Hematopoietic multipotent progenitor cell treated with erythropoietin and hydrocortisone succinate and interleukin-3 and kit ligand, for 15 days (in vitro differentiated cells): ENCODE data around the gene MORC1.

Source experiments
- DNase-seq: peaks from one replicate; pipeline ENCODE4 v3.0.0-alpha.2; 2015; ENCODE audit warnings: low spot score

The MORC1 gene

DNA sequence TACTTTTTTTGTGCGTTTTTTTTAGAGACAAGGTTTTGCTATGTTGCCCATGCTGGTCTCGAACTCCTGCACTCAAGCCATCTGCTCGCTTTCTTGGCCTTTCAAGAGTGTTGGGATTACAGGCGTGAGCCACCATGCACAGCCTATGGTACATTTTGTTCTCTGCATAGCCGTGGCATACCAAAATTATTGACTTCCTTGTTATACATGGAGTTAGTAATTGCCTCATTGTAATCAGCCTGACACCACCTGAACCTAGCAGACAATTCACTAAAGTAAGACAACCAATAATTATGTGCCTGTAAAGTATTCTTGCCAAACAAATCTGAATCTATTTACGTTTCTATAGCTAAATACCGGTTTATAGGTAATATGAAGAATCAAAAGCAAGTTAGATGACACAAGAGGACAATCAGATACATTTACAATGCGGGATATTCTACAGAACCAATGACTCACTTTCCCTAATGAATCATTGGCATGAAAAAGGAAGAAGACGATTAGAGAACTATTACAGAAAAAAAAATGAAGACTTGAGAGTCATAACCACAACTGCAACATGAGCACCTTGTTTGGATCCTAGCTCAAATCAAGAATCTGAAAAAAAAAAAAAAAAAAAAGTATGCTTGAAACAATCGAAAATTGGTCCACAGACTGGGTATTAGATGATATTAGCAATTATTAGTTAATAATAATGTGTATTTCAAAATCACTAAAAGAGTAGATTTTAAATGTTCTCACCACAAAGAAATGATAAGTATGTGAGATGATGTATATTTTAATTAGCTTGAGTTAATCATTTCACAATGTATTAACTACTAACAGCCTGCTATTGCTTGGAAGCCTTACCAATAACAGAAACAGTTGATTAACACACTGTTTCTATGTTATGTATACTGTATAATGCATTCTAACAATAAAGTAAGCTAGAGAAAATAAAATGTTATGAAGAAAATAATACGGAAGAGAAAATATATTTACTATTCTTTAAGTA is 171.3 kb downstream of the MORC1 start:
- DNase-seq, result no peak

DNA sequence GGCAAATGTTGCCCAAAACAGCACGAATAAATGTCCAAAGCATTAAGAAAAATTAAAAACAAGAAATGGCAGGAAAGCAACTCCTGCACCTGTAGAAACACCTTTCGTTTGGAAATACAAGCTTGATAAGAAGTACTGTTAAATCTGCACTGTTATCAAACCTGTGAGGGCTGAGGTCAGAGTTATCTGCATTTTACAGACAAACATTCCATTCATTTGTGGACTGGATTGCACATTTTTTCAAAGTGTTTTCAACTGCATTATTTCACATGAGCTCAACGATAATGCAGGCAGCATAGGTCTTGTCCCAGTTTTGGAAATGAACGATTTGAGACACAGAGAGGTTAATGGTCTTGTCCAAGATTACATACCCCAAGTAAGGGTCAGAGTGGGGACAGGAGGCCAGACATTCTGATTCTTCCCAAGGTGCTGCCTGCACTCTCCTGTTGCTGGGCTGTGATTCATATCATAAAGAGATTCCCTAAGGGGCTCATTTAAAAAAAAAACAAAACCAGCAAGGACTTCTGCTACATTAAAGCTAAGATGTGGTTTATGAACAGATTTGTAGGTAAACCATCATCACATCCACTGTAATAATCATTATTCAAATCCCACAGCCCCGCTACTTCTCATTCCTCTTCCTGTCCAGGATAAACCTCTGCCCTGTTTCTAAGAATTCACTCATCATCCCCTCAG is 177.2 kb downstream of the MORC1 start:
- DNase-seq, result no peak

DNA sequence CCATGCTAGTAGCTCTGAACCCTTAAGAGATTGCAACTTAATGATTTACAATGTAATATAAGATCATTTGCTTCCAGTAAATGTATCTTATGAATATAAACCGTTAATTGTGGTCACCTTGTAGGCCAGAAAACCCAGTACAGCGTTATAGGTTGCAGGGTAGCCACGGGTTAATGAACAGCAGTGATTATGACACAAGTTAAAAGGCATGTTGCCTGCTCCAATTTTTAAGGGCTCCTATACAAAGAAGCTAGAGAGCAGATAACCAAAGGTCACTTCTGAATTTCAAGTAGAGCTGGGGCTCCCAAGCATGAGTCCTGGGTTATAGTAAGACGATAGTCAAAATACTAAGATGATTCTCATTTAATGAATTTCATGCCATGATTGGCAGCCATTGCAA is 177.8 kb downstream of the MORC1 start:
- DNase-seq, result no peak

DNA sequence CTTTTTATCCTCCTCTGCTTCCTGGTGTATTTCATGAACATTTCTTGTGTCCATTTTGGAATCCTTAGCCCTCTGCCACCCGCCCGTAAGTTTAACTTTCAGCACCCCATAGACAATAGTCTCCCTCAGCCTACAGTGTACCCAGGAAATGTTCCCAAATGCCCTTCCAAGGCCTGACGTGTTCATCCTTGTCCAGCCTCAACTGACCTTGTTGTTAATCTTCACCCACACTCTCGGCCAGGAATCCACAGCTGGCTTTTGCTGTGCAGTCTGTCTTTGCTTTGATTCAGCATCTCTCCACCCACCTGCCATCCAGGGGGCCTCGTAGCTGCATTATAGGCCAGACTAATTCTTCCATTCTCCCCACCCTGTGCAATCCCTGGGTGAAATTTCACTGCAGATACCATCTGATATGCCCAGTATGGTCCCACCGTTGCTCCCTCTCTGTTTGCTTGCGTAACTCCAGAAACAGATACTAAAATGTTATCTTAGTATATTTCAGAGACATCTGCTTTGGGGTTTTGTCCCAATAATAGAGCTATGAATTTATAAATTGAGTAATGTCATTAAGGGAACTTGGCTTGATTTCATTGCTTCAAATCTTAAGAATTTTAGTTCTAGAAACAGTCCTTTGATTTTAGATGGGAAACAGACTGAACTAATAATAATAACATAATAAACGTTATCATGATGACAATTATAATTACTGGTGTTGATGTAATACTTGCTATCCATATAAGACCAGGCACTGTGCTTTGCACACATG is 180.8 kb downstream of the MORC1 start:
- no peak for DNase-seq

DNA sequence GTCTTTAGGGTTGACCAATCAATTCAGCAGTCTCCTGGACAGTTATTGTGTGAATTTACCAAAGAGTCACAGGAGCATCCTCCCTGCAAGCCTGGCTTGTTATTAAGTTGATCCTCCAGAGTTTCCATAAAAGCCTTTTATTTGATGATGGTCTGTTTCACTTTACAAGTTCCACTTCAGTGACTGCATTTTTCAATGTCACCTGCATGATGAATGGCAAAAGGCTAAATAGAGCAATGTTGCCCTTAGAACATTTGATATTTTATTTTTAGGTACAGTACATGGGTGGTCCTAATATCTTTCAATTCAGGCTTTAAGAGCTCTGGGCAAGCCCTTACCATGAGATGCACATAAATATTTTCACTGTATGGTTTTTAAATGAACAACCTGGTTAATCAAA is 186.9 kb downstream of the MORC1 start:
- no peak for DNase-seq

DNA sequence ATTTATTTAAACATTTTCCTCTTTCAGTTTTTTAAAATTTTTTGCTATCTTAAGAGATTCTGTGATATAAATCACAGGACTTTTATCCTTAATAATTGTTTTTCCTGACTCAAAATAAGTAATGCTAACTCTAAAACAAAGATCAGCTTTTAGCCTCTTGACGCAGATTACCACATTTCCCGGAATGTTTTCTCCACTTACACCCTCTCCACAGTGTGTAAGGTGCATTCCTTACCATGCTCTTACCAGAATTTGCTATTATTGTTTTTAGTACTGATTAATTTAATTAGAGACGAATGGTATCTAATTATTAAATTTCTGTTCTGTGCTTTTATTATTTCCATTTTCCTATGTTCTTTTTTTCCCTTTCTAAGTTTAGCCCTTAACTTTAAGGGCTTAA is 199.1 kb downstream of the MORC1 start:
- DNase-seq, result no peak

DNA sequence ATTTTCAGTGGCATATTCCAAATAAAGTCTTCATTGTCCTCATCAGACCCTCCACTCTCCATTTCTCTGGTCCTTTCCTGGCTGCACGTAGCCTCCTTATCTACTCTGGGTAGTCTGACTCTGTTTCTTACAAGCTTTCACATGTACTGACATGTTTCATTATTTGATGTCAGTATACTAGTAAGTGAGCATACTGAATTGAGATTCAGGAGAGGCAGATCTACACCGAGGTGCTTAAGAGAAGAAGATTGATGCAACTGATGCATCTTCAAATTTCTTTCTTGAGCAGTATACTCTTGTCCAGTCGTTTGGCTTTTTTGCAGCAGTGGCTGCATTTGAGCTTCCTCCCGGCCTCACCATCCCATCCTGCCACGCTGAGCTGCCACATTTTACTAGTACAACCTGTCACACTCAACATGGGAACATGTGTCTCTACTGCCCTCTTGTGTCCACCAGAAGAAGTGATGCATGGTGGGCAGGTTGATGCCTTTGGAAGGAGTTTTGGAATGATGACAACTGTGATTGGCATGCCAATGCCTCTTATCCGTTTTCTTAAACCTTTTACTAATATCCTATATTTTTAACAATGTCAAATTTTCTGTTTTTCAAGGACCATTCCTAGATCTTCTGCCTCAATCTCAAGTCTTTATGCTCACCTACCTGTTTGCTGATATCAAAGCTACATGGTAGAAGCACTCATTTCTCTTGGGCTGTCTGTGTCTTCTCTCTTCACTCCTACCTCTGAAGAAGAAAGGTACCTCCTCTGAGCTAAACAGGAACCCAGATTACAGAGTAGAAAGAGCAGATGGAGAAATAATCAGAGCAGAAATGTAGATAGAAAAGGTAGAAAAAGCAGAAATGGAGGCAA is 202.9 kb downstream of the MORC1 start:
- peak; percentile 42 for DNase-seq

DNA sequence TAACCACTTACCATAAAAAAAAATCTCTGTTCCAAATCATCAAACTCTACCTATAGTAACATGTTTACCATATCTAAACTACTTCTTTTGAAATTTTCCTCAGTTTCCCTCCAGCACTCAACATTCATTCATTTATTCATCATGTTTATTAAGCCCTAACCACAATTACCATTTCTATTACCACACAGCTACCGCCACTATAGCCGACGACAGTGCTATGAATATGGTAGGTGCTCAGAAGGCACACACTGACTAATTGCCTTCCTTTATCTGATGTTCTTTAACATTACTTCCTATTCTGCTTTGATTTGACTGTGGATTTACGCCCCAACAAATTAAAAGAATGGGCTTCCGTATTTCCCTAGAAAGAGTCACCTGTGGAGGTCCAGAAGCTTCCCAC is 208.1 kb downstream of the MORC1 start:
- no peak for DNase-seq
